GM21529 (cell line): ENCODE results near the gene BMP5.

Experiments
- ATAC-seq: cut with Tn5 transposase; IDR thresholded peaks from one replicate; pipeline ENCODE4 v1.9.1; 2021; ENCODE audit not compliant: unreplicated experiment

Gene BMP5

DNA sequence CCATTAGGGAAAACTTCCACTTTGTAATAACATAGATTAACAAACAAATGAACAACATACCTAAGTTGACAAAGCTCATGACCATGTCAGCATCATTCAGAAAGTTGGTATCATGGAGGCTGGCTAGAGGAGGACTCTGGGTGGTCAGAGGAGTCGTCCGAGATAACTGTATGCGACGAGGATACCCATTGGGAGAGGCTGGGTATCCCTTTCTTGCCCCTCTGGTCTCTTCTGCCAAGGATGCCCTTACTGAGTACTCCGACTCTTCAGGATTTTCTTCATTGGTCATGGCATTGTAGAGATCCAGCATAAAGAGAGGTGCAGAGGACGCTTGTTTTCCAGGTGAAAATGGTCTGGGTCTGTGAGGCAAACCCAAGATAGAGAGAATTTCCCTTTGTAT lies 1.1 kb downstream of the BMP5 start:
- ATAC-seq, result no peak

DNA sequence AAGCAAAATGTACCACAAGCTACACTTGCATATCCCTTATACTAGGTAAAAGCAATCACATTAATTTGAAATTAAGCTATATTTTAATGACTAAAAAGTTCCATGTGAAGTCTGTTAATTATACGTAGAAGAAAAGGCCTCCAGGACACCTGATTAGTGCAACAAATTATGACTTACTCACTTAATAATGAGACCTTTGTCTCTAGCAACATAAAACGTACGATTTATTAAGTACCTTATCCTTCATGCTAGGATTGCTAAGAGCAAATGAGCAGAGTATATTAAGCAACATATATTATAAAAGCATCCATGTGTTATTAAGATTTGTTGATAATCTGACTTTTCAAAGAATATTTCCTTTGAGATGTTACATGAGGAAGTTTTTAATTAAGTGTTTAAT lies 2.5 kb downstream of the BMP5 start:
- ATAC-seq, result no peak

DNA sequence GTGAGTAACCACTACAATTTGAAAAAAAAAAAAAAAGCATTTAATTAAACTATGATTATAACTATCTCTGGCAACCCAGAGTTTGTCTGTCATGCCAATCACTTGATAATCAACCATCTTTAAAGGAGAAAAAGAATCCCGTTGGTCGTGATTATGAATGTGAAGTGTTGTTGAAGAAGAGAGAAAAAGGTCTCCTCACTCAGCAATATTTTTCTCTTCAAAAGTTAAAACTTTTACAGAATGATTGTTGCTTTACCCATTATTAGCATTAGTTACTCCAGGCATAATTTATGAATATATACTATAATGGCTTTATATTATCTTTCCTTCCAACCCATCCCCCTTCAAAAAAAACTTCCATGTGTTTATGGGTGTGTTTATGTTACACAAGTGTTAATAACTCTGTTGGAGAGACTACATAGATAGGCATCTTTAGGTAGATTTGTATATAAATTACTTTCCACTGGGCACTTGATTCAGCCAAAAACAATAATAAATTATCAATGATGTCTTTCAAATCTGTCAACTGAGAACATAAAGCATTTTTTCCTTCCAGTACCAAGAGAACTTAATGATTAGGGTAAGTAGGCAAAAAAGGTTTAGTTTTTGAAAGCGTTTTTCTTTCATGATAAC lies 5.1 kb downstream of the BMP5 start:
- ATAC-seq, result no peak

DNA sequence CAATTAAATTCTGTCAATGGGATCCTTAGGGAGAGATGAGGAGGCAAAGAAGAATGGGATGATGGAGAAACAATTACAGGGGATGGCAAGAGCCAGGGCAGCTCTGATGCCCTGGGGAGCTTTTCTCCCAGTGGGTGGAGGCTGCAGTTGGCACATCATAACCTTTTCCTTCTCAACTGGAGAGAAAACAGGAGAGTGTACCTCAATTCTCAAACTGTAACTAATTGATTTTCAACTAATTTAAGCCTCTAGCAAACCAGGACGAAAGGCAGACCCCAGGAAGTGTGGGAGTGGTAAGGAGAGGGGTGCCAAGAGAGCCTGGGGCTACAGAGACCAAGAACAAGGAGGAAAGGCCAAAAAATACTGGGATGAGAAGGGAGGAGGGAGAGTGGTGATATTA lies 5.7 kb downstream of the BMP5 start:
- no peak for ATAC-seq

DNA sequence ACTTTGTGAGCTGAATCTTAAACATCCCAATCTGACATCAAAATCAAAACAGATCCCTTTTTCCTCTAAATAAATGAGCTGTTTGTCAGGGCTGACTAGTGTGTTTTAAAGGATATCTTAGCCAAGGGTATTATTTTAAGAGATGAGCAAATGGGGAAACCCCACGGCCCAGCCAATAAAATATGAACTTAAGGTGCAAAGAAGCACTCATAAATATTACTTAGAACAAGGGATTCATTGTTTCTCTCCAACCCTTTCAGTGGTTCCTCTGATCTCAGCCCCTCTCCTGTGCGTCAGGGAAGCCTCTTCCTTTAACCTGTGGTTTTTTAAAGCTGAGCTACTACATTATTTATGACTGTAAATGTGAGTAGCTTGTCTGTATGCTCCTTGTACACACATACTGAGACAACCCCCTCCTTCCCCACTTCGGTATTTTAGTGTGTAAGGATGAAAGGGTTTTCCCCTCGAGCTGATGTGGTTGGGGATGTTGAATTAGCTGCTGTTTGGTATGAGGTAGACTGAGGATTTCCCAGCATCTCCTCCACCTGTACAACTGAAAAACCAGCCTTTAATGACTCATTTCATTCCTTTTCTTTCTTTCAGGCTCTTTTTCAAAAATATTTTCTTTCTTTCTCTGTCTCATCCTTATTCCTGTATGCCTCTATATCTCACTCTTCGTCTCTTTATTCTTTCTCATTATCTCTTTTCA lies 6.5 kb downstream of the BMP5 start:
- peak; percentile 94 for ATAC-seq

DNA sequence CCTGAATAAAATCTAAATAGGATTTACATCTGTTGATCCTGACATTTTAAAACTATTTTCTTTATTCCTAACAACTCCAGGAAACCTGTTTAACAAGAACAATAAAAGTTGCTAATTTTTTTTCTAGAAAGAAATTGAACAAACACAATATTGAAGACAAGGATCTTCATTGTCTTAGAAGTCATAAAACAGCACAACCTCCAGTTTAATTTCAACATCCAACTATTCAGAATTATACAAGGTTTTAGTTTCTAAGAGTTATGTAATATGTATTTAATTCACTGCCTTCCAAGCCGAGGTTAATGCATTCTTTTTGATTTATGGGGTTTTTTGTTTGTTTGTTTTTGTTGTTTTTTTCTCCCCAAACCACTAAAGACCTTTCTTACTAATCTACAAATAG lies 7.2 kb downstream of the BMP5 start:
- no peak for ATAC-seq

DNA sequence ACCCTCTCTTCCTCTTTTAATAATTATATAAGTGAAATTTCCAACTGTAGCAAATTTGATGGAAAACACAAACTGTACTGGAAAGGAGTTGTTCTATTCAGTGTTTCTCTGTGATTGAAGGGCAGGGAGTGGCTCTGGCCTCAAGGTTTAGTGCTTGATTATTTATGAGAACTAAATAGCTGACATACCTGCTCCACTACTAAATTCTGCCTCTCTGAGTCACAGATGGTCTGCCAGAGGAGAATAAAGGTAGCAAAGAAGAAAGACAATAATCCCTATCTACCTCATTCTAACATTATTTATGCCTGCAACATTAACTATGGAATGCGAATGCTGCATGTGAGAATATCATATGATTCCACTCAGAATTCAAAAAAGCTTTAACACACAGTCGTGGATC lies 9.3 kb downstream of the BMP5 start:
- no peak for ATAC-seq

DNA sequence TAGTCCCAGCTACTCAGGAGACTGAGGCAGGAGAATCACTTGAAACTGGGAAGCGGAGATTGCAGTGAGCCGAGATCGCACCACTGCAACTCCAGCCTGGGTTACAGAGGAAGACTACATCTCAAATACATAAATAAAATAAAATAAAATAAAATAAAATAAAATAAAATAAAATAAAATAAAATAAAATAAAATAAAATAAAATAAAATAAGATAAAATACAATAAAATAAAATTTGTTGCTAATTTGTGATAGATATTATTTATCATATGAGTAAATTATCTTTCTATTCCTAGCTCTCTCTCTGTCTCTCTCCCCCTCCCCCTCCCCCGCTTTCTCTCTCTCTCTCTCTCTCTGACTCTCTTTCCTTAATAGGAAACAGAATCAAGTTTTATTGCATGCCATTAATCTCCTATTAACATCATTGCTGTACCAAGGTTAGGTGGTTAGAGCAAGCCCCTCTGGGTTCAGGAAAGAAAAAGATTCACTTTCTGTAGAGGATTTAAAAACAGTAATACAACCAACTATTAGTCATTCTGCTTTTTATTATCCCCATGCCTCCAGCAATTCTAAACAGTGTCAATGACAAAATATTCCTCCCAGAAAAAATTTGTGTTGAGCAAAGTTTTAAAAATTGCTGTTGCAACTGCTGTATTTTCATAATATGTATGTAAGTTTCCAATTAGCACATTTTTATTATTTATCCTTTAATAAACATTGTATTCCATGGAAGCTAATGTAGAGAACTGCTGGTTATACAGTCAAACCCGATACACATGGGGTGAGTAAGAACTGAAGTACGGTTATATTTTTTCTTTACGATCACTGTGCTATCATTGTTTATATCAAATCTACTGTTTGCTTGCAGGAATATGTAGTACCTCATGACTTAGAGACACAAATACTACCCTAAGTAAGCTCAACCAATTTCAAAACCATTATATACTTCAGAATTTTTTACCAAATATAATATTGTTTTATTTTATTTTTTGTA lies 22.1 kb downstream of the BMP5 start:
- no peak for ATAC-seq

DNA sequence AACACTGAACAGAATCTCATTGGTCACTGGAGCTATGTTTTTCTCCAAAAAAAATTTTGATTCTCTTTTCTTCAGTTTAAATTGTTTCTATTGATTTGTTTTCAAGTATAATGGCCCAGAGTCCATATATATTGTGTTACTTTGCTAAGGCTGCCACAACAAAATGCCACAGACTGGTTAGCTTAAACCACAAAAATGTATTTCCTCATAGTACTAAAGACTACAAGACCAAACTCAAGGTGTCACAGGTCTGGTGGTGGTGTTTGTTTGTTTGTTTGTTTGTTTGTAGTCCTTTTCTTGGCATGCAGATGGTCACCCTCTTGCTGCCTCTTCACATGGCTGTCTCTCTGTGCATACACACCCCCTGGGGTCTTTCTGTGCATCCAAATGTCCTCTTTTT lies 34.0 kb downstream of the BMP5 start:
- ATAC-seq, result no peak

DNA sequence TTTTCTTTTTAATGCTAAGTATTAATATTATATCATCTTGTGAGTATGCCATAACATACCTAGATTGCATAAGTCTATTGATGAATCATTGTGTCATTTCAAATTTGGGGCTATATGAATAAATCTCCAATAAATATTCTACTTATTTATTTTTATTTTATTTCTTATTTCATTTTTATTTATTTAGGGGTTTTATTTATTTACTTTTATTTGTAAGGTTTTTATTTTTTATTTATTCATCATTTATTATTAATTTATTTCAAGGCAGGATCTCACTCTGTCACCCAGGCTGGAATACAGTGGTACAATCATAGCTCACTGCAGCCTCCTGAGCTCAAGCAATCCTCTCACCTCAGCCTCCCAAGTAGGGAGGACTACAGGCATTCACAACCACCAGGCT lies 36.3 kb downstream of the BMP5 start:
- ATAC-seq, result no peak

DNA sequence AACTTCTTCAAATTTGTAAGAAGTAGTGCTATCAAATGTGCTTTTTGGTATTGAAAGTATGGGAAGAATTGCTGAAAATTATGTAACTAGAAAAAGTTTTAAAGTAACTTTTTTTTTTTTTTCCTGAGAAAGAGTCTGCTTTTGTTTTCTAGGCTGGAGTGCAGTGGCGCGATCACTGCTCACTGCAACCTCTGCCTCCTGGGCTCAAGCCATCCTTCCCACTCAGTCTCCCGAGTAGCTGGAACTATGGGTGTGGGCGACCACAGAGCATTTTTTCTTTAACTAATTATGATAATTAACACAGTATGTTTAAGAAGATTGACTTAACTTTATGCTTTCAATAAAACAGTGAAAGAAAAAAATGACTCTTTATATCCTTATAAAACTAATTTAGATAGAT lies 38.4 kb downstream of the BMP5 start:
- ATAC-seq, result no peak

DNA sequence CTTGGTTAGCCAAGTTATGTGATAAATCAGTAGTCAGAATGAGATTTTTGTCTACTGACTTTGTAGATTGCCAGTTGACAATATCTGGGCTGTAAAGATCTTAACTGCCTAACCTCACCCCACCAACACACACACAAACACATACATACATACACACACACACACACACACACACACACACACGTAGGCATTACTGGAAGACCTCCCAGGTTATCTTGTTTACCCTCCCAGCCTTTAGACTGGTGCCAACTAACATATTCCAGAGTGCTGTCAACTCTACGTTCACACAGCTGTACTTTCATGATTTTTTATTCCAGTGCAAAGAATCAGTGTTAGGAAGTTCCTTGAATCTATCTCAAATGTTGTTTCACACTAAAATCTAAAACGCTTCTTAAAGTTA lies 38.9 kb downstream of the BMP5 start:
- no peak for ATAC-seq

DNA sequence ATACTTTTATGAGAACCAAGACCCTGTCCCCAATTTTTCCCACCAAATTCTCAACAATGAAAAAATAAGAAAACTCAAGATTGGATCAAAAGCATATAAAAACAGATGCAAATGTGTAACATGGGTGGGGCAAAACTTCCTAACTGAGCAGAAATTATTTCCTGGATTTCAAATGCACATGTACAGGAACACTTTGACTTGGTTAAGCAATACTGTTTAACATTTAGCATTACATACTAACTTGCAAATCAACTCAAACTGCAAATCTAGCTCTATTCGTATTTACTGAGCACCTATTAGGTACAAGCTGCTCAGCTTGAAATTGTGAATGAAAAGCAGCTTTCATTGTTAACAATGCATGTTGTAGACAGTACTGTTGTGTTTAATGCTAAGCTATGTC lies 40.2 kb downstream of the BMP5 start:
- ATAC-seq, result no peak

DNA sequence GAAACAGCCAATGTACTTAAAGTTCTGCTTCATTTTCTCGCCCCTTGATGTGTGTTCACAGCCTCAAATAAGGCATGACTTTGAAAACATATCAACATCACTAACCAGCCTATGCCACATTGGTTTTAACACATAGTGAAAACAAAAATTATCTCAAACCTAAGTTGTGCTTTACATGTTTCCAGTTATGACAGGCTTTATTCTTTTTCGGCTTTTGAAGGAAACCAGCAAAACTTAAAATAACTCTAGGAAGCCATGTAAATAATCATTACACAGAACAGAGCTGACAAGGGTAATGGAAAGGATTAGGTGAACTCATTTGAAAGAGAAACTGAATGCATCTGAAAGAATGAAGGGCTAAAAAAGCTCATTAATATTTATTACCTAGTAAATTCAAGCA lies 42.1 kb downstream of the BMP5 start:
- peak; percentile 63 for ATAC-seq

DNA sequence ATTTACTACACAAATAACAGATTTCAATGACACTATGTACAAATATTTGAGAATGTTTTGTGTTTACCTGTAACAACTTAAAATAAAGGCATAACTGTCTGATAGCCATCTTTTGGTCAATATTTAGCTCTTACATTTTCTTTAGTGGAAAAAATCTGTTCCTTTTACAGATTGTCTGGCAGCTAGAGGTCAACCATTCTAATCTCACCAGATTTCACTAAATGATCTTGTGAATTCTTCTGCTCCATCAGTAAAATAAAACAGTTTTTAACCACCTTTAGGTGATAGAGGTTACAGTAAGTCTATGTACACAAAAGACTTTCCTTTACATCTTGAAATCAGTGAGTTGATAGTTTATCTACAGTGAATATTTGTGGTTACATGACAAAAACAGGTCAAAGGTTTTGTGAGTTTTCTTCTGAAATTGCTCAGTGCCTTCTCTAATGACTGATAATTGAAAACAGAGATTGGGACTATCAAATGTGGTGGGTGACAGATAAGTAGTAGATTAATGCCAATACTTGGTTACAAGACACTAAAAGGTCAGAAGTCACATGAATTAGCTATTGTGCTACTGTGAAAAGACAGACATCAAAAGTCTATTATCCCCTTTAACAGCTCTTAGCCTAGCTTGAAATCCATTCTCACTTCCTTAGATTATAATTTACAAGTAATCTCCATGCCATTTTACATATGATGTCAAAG lies 47.4 kb downstream of the BMP5 start:
- ATAC-seq, result no peak

DNA sequence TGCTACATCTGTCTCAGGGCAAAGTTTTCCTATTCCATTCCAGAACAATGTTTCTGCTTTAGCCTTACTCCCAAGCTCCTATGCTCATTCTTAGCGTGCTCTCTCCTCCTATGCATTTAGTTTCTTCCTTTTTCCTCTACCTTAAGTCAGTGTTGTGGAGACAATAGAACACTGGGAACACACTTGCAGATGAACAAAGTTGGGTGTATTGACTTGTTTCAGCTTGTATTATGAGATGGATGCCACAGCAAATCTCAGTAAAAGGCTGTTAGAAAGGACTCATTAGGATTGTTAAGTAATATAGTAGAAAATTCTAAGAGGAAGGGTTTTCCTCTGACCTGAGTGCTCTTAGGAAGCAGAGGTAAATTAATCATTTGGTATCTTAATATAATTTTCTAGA lies 48.4 kb downstream of the BMP5 start:
- no peak for ATAC-seq

DNA sequence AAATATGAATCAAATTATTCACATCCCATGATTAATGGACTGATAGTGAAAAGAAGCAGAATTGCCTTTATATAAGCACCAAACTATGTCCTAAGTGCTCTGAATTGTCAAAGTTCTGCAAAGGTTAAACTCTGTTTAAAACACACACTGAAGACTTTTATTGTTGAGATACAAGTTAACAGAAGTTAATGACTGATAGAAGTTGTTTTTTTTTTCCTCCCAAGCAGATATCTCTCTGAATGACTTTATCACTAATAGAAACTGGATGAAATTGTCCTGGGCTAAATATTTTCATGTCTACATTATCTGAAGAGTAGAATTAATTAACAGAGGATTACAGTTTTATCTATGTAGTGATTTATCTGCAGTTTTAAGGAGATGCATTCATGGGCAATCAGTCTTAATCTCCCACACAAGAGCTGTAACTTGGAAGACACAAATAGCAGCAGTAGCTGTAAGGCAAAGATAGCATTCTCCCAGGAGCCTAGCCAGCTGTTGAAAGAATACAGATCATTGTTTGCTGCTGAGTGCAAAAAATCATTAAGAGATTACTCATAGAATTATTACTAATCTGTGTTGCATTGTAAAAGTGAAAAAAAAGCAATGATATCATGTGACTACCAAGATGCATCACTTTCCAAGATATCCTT lies 49.9 kb downstream of the BMP5 start:
- ATAC-seq, result no peak

DNA sequence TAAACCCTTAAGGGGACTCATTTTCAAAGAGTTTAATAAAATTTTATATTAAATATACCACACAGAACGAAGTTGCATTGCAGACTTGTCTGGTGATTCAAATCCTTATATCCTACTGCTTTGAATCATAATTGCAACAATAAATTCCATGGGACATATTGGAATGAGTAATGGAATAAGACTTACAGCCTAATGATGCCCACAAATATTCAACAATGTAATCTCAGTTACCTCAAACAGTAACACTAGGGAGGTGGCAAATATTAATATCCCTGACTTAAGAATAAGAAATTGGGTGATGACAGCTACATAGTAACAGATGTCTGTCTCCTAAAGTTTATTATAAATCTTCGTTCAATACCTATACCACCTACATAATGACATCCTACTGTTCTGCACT lies 52.6 kb downstream of the BMP5 start:
- no peak for ATAC-seq

DNA sequence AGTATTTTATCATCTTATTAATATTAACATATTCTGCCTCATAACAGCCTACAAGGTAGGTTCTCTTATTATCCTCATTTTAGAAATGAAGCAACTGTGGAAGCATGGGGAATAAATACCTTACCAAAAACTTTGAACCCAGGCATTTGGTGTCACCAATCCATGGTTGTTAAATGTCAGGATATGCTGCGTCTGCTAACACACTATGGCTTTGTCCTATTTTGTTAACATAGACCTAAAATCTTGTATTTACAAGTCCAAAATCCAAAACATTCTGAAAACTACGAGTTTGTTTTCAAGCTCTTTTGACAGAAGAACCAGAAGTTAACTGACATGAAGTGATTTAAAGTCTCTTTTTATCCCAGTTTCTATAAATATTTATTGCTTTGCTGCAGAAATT lies 53.4 kb downstream of the BMP5 start:
- no peak for ATAC-seq

DNA sequence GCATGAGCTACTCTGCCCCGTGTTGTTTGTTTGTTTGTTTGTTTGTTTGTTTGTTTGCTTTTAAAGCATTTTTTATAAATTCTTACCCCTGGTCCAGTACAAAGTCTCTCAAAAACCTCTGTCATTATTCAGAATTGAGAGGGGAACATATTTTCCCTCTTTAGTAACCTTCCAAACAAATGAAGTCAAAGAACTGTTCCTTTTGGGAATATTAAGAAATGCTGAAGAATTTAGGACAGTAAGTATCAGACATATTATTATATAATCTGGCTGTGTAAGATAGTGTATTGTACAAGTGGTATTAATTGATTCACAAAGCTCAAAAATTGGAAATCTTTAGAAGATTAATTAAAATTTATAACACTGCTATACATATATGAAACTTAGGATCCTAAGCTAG lies 54.7 kb downstream of the BMP5 start:
- no peak for ATAC-seq

DNA sequence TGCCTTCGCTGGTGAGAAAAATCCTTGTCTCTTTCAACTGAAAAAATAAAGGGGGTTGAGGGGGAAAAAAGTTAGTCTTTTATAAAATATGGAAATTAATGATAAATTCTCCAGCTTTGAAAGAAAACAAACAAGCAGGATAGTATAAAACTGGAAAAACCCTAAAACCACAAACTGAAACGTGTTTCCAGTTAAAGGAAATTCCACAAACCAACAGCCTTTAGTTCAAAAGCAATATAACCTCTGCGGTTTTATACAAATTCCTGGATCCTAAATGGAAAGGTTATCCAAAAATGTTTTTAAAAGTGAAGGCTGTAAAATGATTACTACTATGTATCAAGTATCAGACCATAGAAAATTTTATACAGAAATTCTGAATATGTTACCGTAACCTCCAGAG lies 55.6 kb downstream of the BMP5 start:
- no peak for ATAC-seq
